Measurements from ENCODE around the gene SERPINA10.
"Not testable (repeated sequence)": the region's sequence is repeated elsewhere in the genome, so short reads cannot be mapped to it uniquely, and the experiment has no call there.

SERPINA10 gene

DNA sequence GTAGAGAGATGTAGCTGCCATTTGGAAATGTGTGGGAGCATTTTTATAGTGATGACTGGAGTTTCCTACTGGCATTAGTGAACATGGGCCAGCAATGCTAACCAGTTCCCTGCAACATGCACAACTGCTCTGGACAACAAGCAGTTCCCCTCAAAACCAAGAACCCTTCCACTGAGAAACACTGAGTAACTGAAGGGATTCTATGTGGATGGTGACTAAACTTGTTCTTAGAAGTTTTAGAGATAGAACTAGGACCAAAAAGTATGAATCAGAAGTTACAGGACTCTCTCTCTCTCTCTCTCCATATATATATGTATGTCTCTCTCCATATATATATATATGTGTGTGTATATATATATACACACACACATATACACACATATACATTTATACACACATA, 7.9 kb downstream of the SERPINA10 start:
- TF ChIP-seq, protein P1, sequence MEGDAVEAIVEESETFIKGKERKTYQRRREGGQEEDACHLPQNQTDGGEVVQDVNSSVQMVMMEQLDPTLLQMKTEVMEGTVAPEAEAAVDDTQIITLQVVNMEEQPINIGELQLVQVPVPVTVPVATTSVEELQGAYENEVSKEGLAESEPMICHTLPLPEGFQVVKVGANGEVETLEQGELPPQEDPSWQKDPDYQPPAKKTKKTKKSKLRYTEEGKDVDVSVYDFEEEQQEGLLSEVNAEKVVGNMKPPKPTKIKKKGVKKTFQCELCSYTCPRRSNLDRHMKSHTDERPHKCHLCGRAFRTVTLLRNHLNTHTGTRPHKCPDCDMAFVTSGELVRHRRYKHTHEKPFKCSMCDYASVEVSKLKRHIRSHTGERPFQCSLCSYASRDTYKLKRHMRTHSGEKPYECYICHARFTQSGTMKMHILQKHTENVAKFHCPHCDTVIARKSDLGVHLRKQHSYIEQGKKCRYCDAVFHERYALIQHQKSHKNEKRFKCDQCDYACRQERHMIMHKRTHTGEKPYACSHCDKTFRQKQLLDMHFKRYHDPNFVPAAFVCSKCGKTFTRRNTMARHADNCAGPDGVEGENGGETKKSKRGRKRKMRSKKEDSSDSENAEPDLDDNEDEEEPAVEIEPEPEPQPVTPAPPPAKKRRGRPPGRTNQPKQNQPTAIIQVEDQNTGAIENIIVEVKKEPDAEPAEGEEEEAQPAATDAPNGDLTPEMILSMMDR (IDR thresholded peaks at IDR 0.05; ENCODE audit: insufficient read depth, low read depth, low read length, missing control alignments), result no peak
- no peak overlapping the region for H3K4me3 ChIP-seq (ENCODE audit: low read depth, low read length)
- no peak for DNase-seq (ENCODE audit: low read depth)

DNA sequence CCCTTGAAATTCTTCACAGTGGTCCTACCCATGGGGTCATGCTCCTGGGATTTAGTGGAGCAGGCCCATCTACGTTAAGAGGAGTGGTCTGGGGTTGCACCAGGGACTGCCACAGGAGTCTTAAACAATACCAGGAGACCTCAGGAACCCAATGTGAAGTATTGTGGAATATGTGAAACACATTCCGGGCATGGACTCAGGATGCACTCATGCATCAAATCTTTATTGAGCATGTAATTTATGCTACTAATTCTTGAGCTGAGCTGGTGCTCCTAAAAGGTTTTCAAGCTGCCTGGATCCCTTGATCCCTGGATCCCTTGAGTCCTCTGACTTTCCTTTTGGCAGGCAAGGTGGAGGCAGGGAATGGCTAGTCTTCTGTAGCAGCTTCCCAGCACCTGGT, 8.8 kb downstream of the SERPINA10 start:
- no peak overlapping the region for H3K4me3 ChIP-seq (ENCODE audit: low read depth, low read length)
- TF ChIP-seq, protein P1 (IDR thresholded peaks at IDR 0.05; ENCODE audit: insufficient read depth, low read depth, low read length, missing control alignments), result no peak
- no peak for DNase-seq (ENCODE audit: low read depth)

DNA sequence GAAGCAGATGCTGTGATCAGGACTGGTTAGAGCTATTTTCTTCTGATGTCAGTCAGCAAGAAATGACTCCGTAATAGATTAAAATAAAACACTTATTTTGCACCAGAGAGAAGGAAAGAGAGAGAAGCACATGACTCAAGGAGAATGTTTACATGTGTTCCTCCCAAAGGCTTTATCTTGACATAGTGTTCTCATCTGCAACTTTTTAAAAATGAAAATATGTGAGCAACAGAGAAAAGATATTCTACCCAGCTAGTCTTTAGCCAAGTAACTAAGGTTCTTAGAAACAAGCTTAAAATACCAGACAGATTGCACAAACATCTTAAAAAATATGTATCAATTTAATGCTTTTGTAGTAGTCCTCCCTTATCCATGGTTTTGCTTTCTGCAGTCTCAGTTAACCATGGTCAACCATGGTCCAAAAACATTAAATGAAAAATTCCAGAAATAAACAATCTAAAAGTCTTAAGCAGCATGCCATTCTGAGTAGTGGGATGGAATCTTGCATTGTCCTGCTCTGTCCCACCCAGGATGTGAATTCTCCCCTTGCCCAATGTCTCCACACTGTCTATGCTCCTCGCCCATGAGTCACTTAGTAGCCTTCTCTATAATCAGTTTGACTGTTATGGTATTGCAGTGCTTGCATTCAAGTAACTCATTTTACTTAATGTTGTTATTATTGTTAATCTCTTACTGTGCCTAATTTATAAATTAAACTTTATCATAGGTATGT, 9.9 kb downstream of the SERPINA10 start:
- no peak for DNase-seq (ENCODE audit: low read depth)
- TF ChIP-seq, protein P1 (IDR thresholded peaks at IDR 0.05; ENCODE audit: insufficient read depth, low read depth, low read length, missing control alignments), result no peak
- H3K4me3 ChIP-seq (ENCODE audit: low read depth, low read length), result no peak overlapping the region

DNA sequence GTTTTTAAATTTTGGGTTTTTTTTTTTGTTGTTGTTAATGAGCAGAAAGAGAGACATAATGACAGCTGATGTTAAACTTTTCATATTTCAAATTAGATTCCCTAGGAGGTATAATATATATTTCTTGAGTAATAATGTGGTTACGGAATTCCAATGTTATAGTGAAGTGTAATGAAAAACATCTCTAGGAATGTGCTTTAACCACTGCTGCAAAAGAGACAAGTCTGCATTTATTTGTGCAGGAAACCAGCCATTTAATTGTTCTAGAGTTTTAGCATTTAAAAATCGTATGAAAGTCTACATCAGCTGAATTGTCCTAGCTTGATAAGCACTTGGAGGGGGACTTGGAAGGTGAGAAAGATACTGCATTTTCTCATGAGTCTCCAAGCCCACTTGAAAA, 14.3 kb downstream of the SERPINA10 start:
- no peak overlapping the region for H3K4me3 ChIP-seq (ENCODE audit: low read depth, low read length)
- no peak for DNase-seq (ENCODE audit: low read depth)

DNA sequence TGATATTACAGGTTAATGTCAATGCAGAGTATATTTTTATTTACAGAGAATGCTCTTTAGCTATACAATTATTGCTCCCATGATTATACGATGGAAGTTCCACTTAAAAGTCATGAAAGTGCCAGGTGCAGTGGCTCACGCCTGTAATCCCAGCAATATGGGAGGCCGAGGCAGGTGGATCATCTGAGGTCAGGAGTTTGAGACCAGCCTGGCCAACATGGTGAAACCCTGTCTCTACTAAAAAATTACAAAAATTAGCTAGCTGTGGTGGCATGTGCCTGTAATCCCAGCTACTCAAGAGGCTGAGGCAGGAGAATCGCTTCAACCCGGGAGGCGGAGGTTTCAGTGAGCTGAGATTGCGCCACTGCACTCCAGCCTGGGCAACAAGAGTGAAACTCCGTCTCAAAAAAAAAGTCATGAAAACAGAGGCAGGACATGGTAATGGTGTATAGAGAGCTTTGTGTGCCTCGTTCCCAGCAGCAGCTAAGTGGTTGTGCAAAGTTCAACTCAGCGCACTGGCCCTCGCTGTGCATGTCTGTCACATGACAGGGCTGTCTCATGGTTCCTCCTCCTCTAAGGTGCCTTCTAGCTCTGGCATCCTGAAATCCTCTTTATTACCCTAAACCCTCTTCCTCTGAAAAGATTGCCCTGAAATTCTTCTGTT, 16.0 kb downstream of the SERPINA10 start:
- H3K4me3 ChIP-seq (ENCODE audit: low read depth, low read length); DNase-seq (ENCODE audit: low read depth): not testable (repeated sequence)

More for the DNA sequence above, 14.3 kb downstream of the SERPINA10 start:
- TF ChIP-seq, protein P1 (IDR thresholded peaks at IDR 0.05; ENCODE audit: insufficient read depth, low read depth, low read length, missing control alignments), result no peak

DNA sequence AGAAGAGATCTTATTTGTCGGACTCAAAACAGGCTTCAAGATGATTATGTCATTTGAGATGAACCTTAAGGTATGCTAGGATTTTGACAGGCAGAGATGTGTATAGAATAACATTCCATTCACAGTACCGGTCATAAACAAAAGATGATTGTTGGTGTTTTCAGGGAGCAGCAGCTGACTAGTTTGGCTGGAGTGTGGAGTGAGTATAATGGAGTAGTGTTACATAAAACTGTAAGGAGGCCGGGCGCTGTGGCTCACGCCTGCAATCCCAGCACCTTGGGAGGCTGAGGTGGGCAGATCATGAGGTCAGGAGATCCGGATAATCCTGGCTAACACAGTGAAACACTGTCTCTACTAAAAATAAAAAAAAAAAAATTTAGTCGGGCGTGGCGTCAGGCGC, 23.9 kb downstream of the SERPINA10 start:
- TF ChIP-seq, protein P1 (IDR thresholded peaks at IDR 0.05; ENCODE audit: insufficient read depth, low read depth, low read length, missing control alignments), result no peak
- DNase-seq (ENCODE audit: low read depth), result no peak
- H3K4me3 ChIP-seq (ENCODE audit: low read depth, low read length), result no peak overlapping the region

DNA sequence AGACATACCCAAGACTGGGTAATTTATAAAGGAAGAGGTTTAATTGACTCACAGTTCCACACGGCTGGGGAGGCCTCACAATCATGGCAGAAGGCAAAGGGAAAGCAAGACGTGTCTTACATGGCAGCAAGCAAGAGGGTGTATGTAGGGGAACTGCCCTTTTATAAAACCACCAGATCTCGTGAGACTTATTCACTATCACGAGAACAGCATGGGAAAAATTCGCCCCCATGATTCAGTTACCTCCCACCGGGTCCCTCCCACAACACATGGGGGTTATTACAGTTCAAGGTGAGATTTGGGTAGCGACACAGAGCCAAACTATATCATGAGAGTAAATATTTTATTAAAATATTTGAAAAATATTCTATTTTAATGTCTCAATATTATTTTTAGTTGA, 24.5 kb downstream of the SERPINA10 start:
- not testable (repeated sequence) for DNase-seq (ENCODE audit: low read depth); H3K4me3 ChIP-seq (ENCODE audit: low read depth, low read length)

DNA sequence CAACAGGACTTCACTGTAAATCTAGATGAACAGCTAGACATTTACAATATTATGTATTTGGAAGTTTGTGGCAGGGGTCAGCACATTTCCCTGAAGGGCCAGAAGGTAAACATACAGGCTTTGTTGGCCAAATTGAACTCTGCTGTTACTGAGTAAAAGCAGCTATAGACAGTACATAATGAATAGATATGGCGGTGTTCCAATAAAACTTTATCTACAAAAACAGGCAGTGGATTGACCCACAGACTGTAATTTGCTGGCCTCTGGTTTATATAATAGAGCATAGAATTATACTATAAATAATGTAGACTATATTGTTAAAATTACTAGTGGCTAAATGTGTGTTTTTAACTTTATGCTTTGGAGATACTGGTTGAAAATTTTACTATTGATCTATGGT, 25.7 kb downstream of the SERPINA10 start:
- TF ChIP-seq, protein P1 (IDR thresholded peaks at IDR 0.05; ENCODE audit: insufficient read depth, low read depth, low read length, missing control alignments), result no peak
- DNase-seq (ENCODE audit: low read depth), result no peak
- no peak overlapping the region for H3K4me3 ChIP-seq (ENCODE audit: low read depth, low read length)

DNA sequence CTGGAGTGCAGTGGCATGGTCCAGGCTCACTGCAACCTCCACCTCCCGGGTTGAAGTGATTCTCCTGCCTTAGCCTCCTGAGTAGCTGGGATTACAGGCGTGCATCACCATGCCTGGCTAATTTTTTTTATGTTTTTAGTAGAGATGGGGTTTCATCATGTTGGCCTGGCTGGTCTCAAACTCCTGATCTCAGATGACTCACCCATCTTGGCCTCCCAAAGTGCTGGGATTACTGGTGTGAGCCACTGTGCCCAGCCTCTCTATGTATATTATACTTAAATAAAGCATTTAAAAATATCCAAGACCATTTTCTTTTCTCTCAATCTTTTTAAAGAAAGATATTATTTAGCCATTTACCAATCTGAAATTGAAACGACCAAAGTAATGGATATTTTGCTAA, 28.9 kb downstream of the SERPINA10 start:
- H3K4me3 ChIP-seq (ENCODE audit: low read depth, low read length); DNase-seq (ENCODE audit: low read depth): not testable (repeated sequence)
